ENCODE data around the gene FGF9. TPM values are rescaled to one million over a fixed set of nuclear protein-coding genes. Genes with fewer than 3 reads are reported as not detected.
A peak's percentile ranks its signal among the peaks of the same experiment; 100 is the strongest.

FGF9 gene
- total RNA-seq, 4 donors from 2014 or later = 0.13 to 2.1 (median 1.3) TPM

GRCh38 chr13:21671620-21672286 lies 880 bp downstream of the FGF9 start:
- TF ChIP-seq POLR2AphosphoS5 (IDR thresholded peaks at IDR 0.05) = no peak
- no peaks in the 10 kb centered on the region for H3K9me3 ChIP-seq
- no peak for ATAC-seq
- peaks cover 0 to 72% (median 27%) of the 10 kb centered on the region in 3 donors for H3K4me1 ChIP-seq
- peak overlapping the region in 1 of 4 donors; percentile 80 for H3K27ac ChIP-seq
- peak overlapping the region; percentile 8 to 66 for H3K4me3 ChIP-seq
- H3K27me3 ChIP-seq = peaks cover 84% of the 10 kb centered on the region
- H3K36me3 ChIP-seq = no peaks in the 10 kb centered on the region
- WGBS, 2 donors (ENCODE audit: low coverage in 1 of 2) = 2 to 6% methylated on average over 6 to 7 of the region's 15 CpGs

- 8 to 9% methylated on average over 4 of the region's 4 CpGs for WGBS, 2 donors (ENCODE audit: low coverage in 1 of 2)
- Histone ChIP-seq H3K4me1 (peaks cover 0 to 72% (median 27%) of the 10 kb centered on the region in 3 donors), H3K9me3 (no peaks in the 10 kb centered on the region), H3K36me3 (no peaks in the 10 kb centered on the region), H3K27me3 (peaks cover 84% of the 10 kb centered on the region), H3K27ac (peak overlapping the region in 1 of 4 donors; percentile 80), H3K4me3 (peak overlapping the region; percentile 8 to 66)
- no peak for ATAC-seq
- TF ChIP-seq POLR2AphosphoS5 (IDR thresholded peaks at IDR 0.05) (no peak), POLR2A (IDR thresholded peaks at IDR 0.05) (no peak), EP300 (IDR thresholded peaks at IDR 0.05) (no peak), CTCF (IDR thresholded peaks at IDR 0.05) (no peak)
Observed at GRCh38 chr13:21672287-21672680, 1.4 kb downstream of the FGF9 start.

GRCh38 chr13:21672796-21673538 lies 2.1 kb downstream of the FGF9 start:
- H3K4me1 ChIP-seq = peaks cover 0 to 72% (median 27%) of the 10 kb centered on the region in 3 donors
- WGBS, 2 donors (ENCODE audit: low coverage in 1 of 2) = 7 to 31% methylated on average over 5 to 23 of the region's 24 CpGs

GRCh38 chr13:21673539-21673788 lies 2.6 kb downstream of the FGF9 start:
- peak; percentile 11 for ATAC-seq
- Histone ChIP-seq H3K27ac (peak overlapping the region in 1 of 4 donors; percentile 62), H3K4me3 (peak overlapping the region; percentile 37 to 66), H3K4me1 (peaks cover 0 to 71% (median 27%) of the 10 kb centered on the region in 3 donors), H3K27me3 (peaks cover 84% of the 10 kb centered on the region), H3K9me3 (no peaks in the 10 kb centered on the region), H3K36me3 (no peaks in the 10 kb centered on the region)
- WGBS, 2 donors (ENCODE audit: low coverage in 1 of 2) = no CpG with 5 or more reads among the region's 21 CpGs
- TF ChIP-seq EP300 (IDR thresholded peaks at IDR 0.05) (no peak), CTCF (IDR thresholded peaks at IDR 0.05) (peak in 3 of 4 experiments; percentile 13 to 21 (median 16)), POLR2AphosphoS5 (IDR thresholded peaks at IDR 0.05) (no peak), POLR2A (IDR thresholded peaks at IDR 0.05) (no peak)

More at GRCh38 chr13:21672796-21673538, 2.1 kb downstream of the FGF9 start:
- H3K36me3 ChIP-seq = no peaks in the 10 kb centered on the region
- TF ChIP-seq CTCF (IDR thresholded peaks at IDR 0.05) = no peak
- peak overlapping the region in 1 of 4 donors; percentile 62 for H3K27ac ChIP-seq
- no peaks in the 10 kb centered on the region for H3K9me3 ChIP-seq
- no peak for ATAC-seq
- H3K4me3 ChIP-seq = peak overlapping the region; percentile 37 to 66
- H3K27me3 ChIP-seq = peaks cover 84% of the 10 kb centered on the region

- H3K27me3 ChIP-seq = peaks cover 84% of the 10 kb centered on the region
- H3K27ac ChIP-seq = peak overlapping the region in 1 of 4 donors; percentile 62
- ATAC-seq = peak; percentile 50
- H3K4me3 ChIP-seq = peak overlapping the region; percentile 37 to 66
- TF ChIP-seq POLR2AphosphoS5 (IDR thresholded peaks at IDR 0.05) (no peak), CTCF (IDR thresholded peaks at IDR 0.05) (peak in 1 of 4 experiments; percentile 2)
- H3K4me1 ChIP-seq = peaks cover 0 to 66% (median 26%) of the 10 kb centered on the region in 3 donors
- no peaks in the 10 kb centered on the region for H3K9me3 ChIP-seq
- WGBS, 2 donors (ENCODE audit: low coverage in 1 of 2) = no CpG with 5 or more reads among the region's 77 CpGs
- H3K36me3 ChIP-seq = no peaks in the 10 kb centered on the region
Observed at GRCh38 chr13:21673789-21674489, 3.1 kb downstream of the FGF9 start.
